GM23338 (cell line): ENCODE results near the gene IFIT5. TPM values are rescaled to one million over a fixed set of nuclear protein-coding genes. Genes with fewer than 3 reads are reported as not detected.

Experiments
- ATAC-seq: fragments of 200-7000 bp; cut with Tn5 transposase; 3 replicates; pipeline ENCODE4 v1.9.1; 2020
- DNase-seq: peaks from one replicate; pipeline ENCODE4 v3.0.0-alpha.2; 2015; ENCODE audit warnings: low spot score
- H2AFZ ChIP-seq: fragments of 200-600 bp; sonication (generic); 2 replicates; pipeline ENCODE4 v1.8.0; 2016; ENCODE audit warnings: antibody characterized with exemption, mild to moderate bottlenecking, moderate library complexity
- H3F3A ChIP-seq: fragments of 200-600 bp; sonication (generic); replicated peaks from 2 replicates; pipeline ENCODE4 v1.8.0; 2017; ENCODE audit warnings: antibody characterized with exemption, mixed run types, low read depth
- H3K27ac ChIP-seq: fragments of 200-600 bp; sonication (generic); 2 replicates; pipeline ENCODE4 v1.6.1; 2016; ENCODE audit warnings: low read depth
- H3K27me3 ChIP-seq: fragments of 200-600 bp; sonication (generic); 2 replicates; pipeline ENCODE4 v1.8.0; 2016; ENCODE audit warnings: mild to moderate bottlenecking, mixed run types, moderate library complexity; ENCODE audit not compliant: insufficient read depth
- H3K36me3 ChIP-seq: fragments of 200-600 bp; sonication (generic); 2 replicates; pipeline ENCODE4 v1.8.0; 2016; ENCODE audit warnings: mild to moderate bottlenecking; ENCODE audit not compliant: insufficient read depth
- H3K4me1 ChIP-seq: fragments of 200-600 bp; sonication (generic); 2 replicates; pipeline ENCODE4 v1.8.0; 2016; ENCODE audit warnings: mild to moderate bottlenecking, moderate library complexity; ENCODE audit not compliant: insufficient read depth
- H3K4me2 ChIP-seq: fragments of 200-600 bp; sonication (generic); 2 replicates; pipeline ENCODE4 v1.7.1; 2017; ENCODE audit warnings: mixed run types
- H3K4me3 ChIP-seq: fragments of 200-600 bp; sonication (generic); 2 replicates; pipeline ENCODE4 v1.6.1; 2016; ENCODE audit warnings: mixed run types
- H3K79me2 ChIP-seq: fragments of 200-600 bp; sonication (generic); replicated peaks from 2 replicates; pipeline ENCODE4 v1.8.0; 2017; ENCODE audit warnings: mild to moderate bottlenecking; ENCODE audit not compliant: insufficient read depth
- H3K9me2 ChIP-seq: fragments of 200-600 bp; sonication (generic); 2 replicates; pipeline ENCODE4 v1.8.0; 2017; ENCODE audit not compliant: insufficient read depth
- H4K20me1 ChIP-seq: fragments of 200-600 bp; sonication (generic); replicated peaks from 2 replicates; pipeline ENCODE4 v1.8.0; 2017; ENCODE audit warnings: mild to moderate bottlenecking; ENCODE audit not compliant: insufficient read depth
- H3K27ac Mint-ChIP-seq: 2 replicates; pipeline ENCODE4 v1.8.0; 2020; ENCODE audit warnings: inconsistent platforms, mild to moderate bottlenecking, moderate library complexity, mixed read lengths
- H3K27me3 Mint-ChIP-seq: 3 replicates; pipeline ENCODE4 v1.8.0; 2022; ENCODE audit warnings: low read depth, mild to moderate bottlenecking, moderate library complexity, mixed read lengths, inconsistent platforms; ENCODE audit not compliant: insufficient read depth, poor library complexity
- H3K36me3 Mint-ChIP-seq: 3 replicates; pipeline ENCODE4 v1.8.0; 2021; ENCODE audit warnings: low read depth, mild to moderate bottlenecking, inconsistent platforms, moderate library complexity, mixed read lengths
- H3K4me1 Mint-ChIP-seq: 3 replicates; pipeline ENCODE4 v1.8.0; 2020; ENCODE audit warnings: mild to moderate bottlenecking, inconsistent platforms, mixed read lengths
- H3K4me3 Mint-ChIP-seq: 3 replicates; pipeline ENCODE4 v1.8.0; 2021; ENCODE audit warnings: moderate library complexity, mild to moderate bottlenecking, inconsistent platforms, mixed read lengths
- H3K9me3 Mint-ChIP-seq: 3 replicates; pipeline ENCODE4 v1.8.0; 2020; ENCODE audit warnings: moderate library complexity, mild to moderate bottlenecking, inconsistent platforms, mixed read lengths
- CREB1 ChIP-seq: fragments of 250-450 bp; sonication (Bioruptor Pico); IDR thresholded peaks from 2 replicates; pipeline ENCODE4 v1.5.0; 2020; ENCODE audit warnings: low read depth, mild to moderate bottlenecking, moderate library complexity
- ETS1 ChIP-seq: IDR thresholded peaks from 2 replicates; pipeline ENCODE4 v1.6.1; 2016; ENCODE audit warnings: antibody characterized with exemption
- EZH2 ChIP-seq: fragments of 200-600 bp; sonication (generic); IDR thresholded peaks from one replicate; pipeline ENCODE4 v1.8.0; 2017; ENCODE audit warnings: antibody characterized with exemption, mild to moderate bottlenecking, low read depth; ENCODE audit not compliant: unreplicated experiment
- NANOG ChIP-seq: IDR thresholded peaks from 2 replicates; pipeline ENCODE4 v1.6.1; 2016; ENCODE audit warnings: antibody characterized with exemption, borderline replicate concordance
- ZNF114 ChIP-seq: fragments of 250-450 bp; sonication (Bioruptor Pico); IDR thresholded peaks from 2 replicates; pipeline ENCODE4 v1.5.0; 2020; ENCODE audit warnings: mild to moderate bottlenecking, moderate library complexity
- ZNF331 ChIP-seq: fragments of 250-450 bp; sonication (Bioruptor Pico); IDR thresholded peaks from 2 replicates; pipeline ENCODE4 v1.5.0; 2020; ENCODE audit warnings: low read depth, mild to moderate bottlenecking, moderate library complexity
- polyA plus RNA-seq: library from polyadenylated mRNA; unstranded; fragments of >200 nt; fragmentation: Nextera tagmentation; extraction: Ambion mirVana; gene quantifications from 2 replicates; pipeline ENCODE4 v1.2.1, GENCODE V29; 2016
- total RNA-seq: library from RNA; depleted of rRNA; stranded (reverse); fragments of >200 nt; shearing (Covaris generic); gene quantifications from 2 replicates; pipeline ENCODE4 v1.2.3, GENCODE V29; 2014
- TF ChIP-seq, protein P1 (sequence below): IDR thresholded peaks from one replicate; pipeline ENCODE4 v1.6.1; 2018; ENCODE audit warnings: antibody characterized with exemption; ENCODE audit not compliant: unreplicated experiment
- TF ChIP-seq, protein P2 (sequence below), 2 experiments: fragments of 200-600 bp in 1 of 2; sonication (generic) in 1 of 2; conservative IDR thresholded peaks; 2 replicates each; pipeline versions ENCODE4 v1.5.1 to v1.6.1; 2016 to 2017; ENCODE audit warnings: antibody characterized with exemption in 2 of 2, low read depth in 2 of 2, mild to moderate bottlenecking in 2 of 2, moderate library complexity in 1 of 2

The IFIT5 gene
- total and polyA plus RNA-seq, 2 experiments from 2014 or later = 2.7 to 3.2 TPM

DNA sequence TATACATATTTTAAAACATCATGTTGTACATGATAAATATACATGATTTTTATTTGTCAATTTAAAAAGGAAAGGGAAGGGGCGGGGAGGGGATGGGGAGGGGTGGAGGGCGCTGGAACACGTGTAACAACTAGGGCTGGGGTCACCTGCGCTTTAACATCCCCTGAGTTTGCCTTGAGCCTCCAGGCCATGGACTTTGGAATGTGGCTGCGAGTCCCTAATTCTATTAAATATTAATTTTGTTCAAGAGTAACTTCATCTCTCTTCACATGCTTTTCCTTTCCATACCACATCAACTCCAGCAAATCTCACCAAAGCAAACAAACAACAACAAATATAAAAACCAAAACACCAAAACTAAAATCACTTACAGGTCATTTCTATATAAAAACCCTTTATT is 10.6 kb downstream of the IFIT5 start (continued):
- TF ChIP-seq, protein P1, sequence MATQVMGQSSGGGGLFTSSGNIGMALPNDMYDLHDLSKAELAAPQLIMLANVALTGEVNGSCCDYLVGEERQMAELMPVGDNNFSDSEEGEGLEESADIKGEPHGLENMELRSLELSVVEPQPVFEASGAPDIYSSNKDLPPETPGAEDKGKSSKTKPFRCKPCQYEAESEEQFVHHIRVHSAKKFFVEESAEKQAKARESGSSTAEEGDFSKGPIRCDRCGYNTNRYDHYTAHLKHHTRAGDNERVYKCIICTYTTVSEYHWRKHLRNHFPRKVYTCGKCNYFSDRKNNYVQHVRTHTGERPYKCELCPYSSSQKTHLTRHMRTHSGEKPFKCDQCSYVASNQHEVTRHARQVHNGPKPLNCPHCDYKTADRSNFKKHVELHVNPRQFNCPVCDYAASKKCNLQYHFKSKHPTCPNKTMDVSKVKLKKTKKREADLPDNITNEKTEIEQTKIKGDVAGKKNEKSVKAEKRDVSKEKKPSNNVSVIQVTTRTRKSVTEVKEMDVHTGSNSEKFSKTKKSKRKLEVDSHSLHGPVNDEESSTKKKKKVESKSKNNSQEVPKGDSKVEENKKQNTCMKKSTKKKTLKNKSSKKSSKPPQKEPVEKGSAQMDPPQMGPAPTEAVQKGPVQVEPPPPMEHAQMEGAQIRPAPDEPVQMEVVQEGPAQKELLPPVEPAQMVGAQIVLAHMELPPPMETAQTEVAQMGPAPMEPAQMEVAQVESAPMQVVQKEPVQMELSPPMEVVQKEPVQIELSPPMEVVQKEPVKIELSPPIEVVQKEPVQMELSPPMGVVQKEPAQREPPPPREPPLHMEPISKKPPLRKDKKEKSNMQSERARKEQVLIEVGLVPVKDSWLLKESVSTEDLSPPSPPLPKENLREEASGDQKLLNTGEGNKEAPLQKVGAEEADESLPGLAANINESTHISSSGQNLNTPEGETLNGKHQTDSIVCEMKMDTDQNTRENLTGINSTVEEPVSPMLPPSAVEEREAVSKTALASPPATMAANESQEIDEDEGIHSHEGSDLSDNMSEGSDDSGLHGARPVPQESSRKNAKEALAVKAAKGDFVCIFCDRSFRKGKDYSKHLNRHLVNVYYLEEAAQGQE = no peak
- TF ChIP-seq NANOG (no peak), EZH2 (no peak), CREB1 (CRISPR knock-in tag) (no peak)
- TF ChIP-seq, protein P2, sequence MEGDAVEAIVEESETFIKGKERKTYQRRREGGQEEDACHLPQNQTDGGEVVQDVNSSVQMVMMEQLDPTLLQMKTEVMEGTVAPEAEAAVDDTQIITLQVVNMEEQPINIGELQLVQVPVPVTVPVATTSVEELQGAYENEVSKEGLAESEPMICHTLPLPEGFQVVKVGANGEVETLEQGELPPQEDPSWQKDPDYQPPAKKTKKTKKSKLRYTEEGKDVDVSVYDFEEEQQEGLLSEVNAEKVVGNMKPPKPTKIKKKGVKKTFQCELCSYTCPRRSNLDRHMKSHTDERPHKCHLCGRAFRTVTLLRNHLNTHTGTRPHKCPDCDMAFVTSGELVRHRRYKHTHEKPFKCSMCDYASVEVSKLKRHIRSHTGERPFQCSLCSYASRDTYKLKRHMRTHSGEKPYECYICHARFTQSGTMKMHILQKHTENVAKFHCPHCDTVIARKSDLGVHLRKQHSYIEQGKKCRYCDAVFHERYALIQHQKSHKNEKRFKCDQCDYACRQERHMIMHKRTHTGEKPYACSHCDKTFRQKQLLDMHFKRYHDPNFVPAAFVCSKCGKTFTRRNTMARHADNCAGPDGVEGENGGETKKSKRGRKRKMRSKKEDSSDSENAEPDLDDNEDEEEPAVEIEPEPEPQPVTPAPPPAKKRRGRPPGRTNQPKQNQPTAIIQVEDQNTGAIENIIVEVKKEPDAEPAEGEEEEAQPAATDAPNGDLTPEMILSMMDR (conservative IDR thresholded peaks at IDR 0.05; ENCODE audit: low read depth in 2 of 2) = no peak

DNA sequence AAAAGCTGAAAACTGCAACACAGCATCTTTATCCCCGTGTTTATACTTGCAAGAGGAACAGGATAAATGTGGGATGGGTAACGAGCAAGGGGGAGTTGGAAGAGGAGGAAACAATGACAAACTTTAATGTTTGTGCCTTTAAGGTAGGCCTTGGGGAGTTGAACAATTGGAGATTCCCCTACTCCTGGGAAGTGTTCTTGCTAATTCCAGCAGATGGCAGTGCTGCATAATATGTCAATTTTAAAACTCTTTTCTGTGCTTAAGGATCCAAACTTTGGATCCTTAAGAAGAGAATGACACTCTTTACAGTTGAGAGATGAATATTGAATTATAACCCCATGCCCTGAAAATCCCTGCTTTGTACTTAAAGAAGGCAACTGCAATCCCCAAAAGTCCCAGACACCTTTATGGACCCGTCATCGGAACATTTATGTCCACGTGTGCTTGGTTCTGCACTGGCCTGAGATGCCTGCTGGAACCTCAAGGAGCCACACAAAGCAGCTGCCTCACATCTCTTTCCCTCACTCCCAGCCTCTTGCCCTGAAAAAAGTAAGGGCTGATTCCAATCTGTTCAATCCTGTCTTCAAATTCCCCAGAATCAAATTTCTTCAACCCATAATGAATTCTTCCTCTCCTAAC is 12.0 kb downstream of the IFIT5 start:
- Mint-ChIP-seq H3K9me3 (no peaks in the 10 kb centered on the region), H3K27ac (peak overlapping the region; percentile 9; the same call in 1 of the 2 replicates), H3K4me3 (no peak overlapping the region), H3K36me3 (no peaks in the 10 kb centered on the region), H3K27me3 (peaks cover 2% of the 10 kb centered on the region), H3K4me1 (peaks cover 34% of the 10 kb centered on the region)
- DNase-seq = peak; percentile 77
- H3K4me1 ChIP-seq = peaks cover 19% of the 10 kb centered on the region
- no peaks in the 10 kb centered on the region for H3K36me3 ChIP-seq
- H4K20me1 ChIP-seq = no peaks in the 10 kb centered on the region
- no peak overlapping the region for H2AFZ ChIP-seq
- H3K79me2 ChIP-seq = no peaks in the 10 kb centered on the region
- H3K27ac ChIP-seq = no peak overlapping the region
- H3F3A ChIP-seq = no peaks in the 10 kb centered on the region
- no peak overlapping the region for H3K4me2 ChIP-seq
- no peak overlapping the region for H3K4me3 ChIP-seq
- peak; percentile 86 for ATAC-seq
- no peaks in the 10 kb centered on the region for H3K9me2 ChIP-seq
- H3K27me3 ChIP-seq = no peaks in the 10 kb centered on the region
- TF ChIP-seq EZH2 (no peak), ZNF331 (no peak), ZNF114 (CRISPR knock-in tag) (no peak), ETS1 (no peak)
- TF ChIP-seq, protein P1 = no peak
- TF ChIP-seq, protein P2 (conservative IDR thresholded peaks at IDR 0.05; ENCODE audit: low read depth in 2 of 2) = peak; percentile 84 to 86
